HepG2 (cell line): ENCODE results near the gene TTYH1. TPM values are rescaled to one million over a fixed set of nuclear protein-coding genes. Genes with fewer than 3 reads are reported as not detected.

Experiments used
- ATAC-seq: fragments of 200-7000 bp; cut with Tn5 transposase; 3 replicates; pipeline ENCODE4 v1.9.1; 2020; ENCODE audit warnings: mild to moderate bottlenecking, moderate library complexity
- BruUV-seq: library from RNA; stranded (reverse); fragments of 400-500 nt; replicated peaks from 2 replicates; lab custom pipeline; 2021; lab: Mats Ljungman, UMichigan
- CTCF ChIA-PET: fragments of 300-600 bp; formaldehyde crosslinking; extraction: SDS; loops from one replicate; lab custom pipeline; 2021; ENCODE audit warnings: low total read pairs, inconsistent platforms, low intra/inter-chr PET ratio; lab: Yijun Ruan, JAX
- POLR2A ChIA-PET: fragments of 350-600 bp; sonication (Branson Sonifier 250); formaldehyde crosslinking; loops from one replicate; lab custom pipeline; 2020; ENCODE audit warnings: antibody characterized with exemption, inconsistent platforms; lab: Yijun Ruan, JAX
- DNase-seq: peaks from one replicate; pipeline ENCODE4 v3.0.0-alpha.2; 2015; ENCODE audit warnings: low spot score
- FAIRE-seq: peaks from 3 replicates; lab custom pipeline; 2011; peaks lifted over from hg19 to GRCh38; lab: Jason Lieb, UNC
- H2AFZ ChIP-seq: one replicate; pipeline ENCODE4 v1.6.1; 2011; ENCODE audit warnings: low read length, inconsistent platforms
- H3K27ac ChIP-seq: fragments of 300-600 bp; 3 replicates; pipeline ENCODE4 v1.8.0; 2011; ENCODE audit warnings: mixed run types, mild to moderate bottlenecking, mixed read lengths, low read length, inconsistent platforms; ENCODE audit not compliant: insufficient read depth; ENCODE audit errors: extremely low read length
- H3K27me3 ChIP-seq, 2 experiments: fragments of 200-600 bp in 1 of 2; 2 replicates in 1 of 2; 3 replicates in 1 of 2; pipeline versions ENCODE4 v1.6.0 to v1.8.0; 2011; ENCODE audit warnings: low read length in 2 of 2, mild to moderate bottlenecking in 2 of 2, moderate library complexity in 2 of 2, inconsistent platforms in 1 of 2; ENCODE audit not compliant: insufficient read depth in 2 of 2, control insufficient read depth in 1 of 2
- H3K36me3 ChIP-seq, 2 experiments: fragments of 200-600 bp in 1 of 2; replicated peaks in 1 of 2; 2 replicates in 1 of 2; 3 replicates in 1 of 2; pipeline versions ENCODE4 v1.5.1 to v1.8.0; 2011; ENCODE audit warnings: low read length in 2 of 2, inconsistent platforms in 1 of 2; ENCODE audit not compliant: insufficient read depth in 2 of 2, control insufficient read depth in 1 of 2
- H3K4me1 ChIP-seq: 2 replicates; pipeline ENCODE4 v1.5.1; 2012; ENCODE audit warnings: low read length, inconsistent platforms; ENCODE audit not compliant: insufficient read depth
- H3K4me2 ChIP-seq: 2 replicates; pipeline ENCODE4 v1.6.0; 2011; ENCODE audit warnings: low read depth, low read length, inconsistent platforms
- H3K4me3 ChIP-seq, 3 experiments: fragments of 200-600 bp in 1 of 3; sonication (generic), shearing (Covaris generic) in 1 of 3; replicated peaks in 1 of 3; 2 replicates each; pipeline ENCODE4 v1.5.1; 2011 to 2016; ENCODE audit warnings: low read length in 3 of 3, inconsistent platforms in 2 of 3, low read depth in 2 of 3, mild to moderate bottlenecking in 2 of 3, control low read depth in 1 of 3, mixed read lengths in 1 of 3; ENCODE audit not compliant: insufficient read depth in 1 of 3
- H3K79me2 ChIP-seq: one replicate; pipeline ENCODE4 v1.6.1; 2011; ENCODE audit warnings: low read length, inconsistent platforms; ENCODE audit not compliant: insufficient read depth
- H3K9ac ChIP-seq: 2 replicates; pipeline ENCODE4 v1.6.0; 2011; ENCODE audit warnings: mild to moderate bottlenecking, low read depth, low read length, inconsistent platforms; ENCODE audit not compliant: insufficient read depth
- H3K9me3 ChIP-seq: 2 replicates; pipeline ENCODE4 v1.5.1; 2012; ENCODE audit warnings: mild to moderate bottlenecking, low read length
- H4K20me1 ChIP-seq: 2 replicates; pipeline ENCODE4 v1.6.0; 2011; ENCODE audit warnings: inconsistent platforms, mild to moderate bottlenecking, low read length, moderate library complexity; ENCODE audit not compliant: insufficient read depth
- AKAP8 ChIP-seq: sonication (generic); formaldehyde crosslinking; IDR thresholded peaks from 2 replicates; pipeline ENCODE4 v1.5.1; 2020; ENCODE audit warnings: mild to moderate bottlenecking, missing genetic modification reagents
- HOXA7 ChIP-seq: sonication (generic); formaldehyde crosslinking; IDR thresholded peaks from 2 replicates; pipeline ENCODE4 v1.8.1; 2022; ENCODE audit warnings: mild to moderate bottlenecking, missing genetic modification reagents, moderate library complexity
- PATZ1 ChIP-seq: sonication (generic); formaldehyde crosslinking; IDR thresholded peaks from 2 replicates; pipeline ENCODE4 v1.4.0; 2020; ENCODE audit warnings: missing genetic modification reagents
- PHF21A ChIP-seq: sonication (generic); formaldehyde crosslinking; IDR thresholded peaks from 2 replicates; pipeline ENCODE4 v1.5.0; 2020; ENCODE audit warnings: mild to moderate bottlenecking, missing genetic modification reagents
- SOX13 ChIP-seq, 3 experiments: fragments of 450-650 bp in 1 of 3; sonication (generic) in 1 of 3; formaldehyde crosslinking in 1 of 3; IDR thresholded peaks in 2 of 3; conservative IDR thresholded peaks in 1 of 3; 2 replicates each; pipeline versions ENCODE4 v1.5.0 to v1.6.1; 2016 to 2020; ENCODE audit warnings: antibody characterized with exemption in 1 of 3, mild to moderate bottlenecking in 1 of 3, missing compliant biosample characterization in 1 of 3, missing genetic modification reagents in 1 of 3, moderate library complexity in 1 of 3
- ZBTB1 ChIP-seq: sonication (generic); formaldehyde crosslinking; IDR thresholded peaks from 2 replicates; pipeline ENCODE4 v1.4.0; 2020; ENCODE audit warnings: missing genetic modification reagents, borderline replicate concordance
- ZBTB37 ChIP-seq: sonication (generic); formaldehyde crosslinking; IDR thresholded peaks from 2 replicates; pipeline ENCODE4 v1.4.0; 2020; ENCODE audit warnings: mild to moderate bottlenecking, missing genetic modification reagents
- ZSCAN30 ChIP-seq: sonication (generic); formaldehyde crosslinking; IDR thresholded peaks from 2 replicates; pipeline ENCODE4 v1.5.0; 2020; ENCODE audit warnings: mild to moderate bottlenecking, missing genetic modification reagents
- WGBS: methylation state at CpG from one replicate; pipeline ENCODE4 v1.1.6; 2017; ENCODE audit warnings: low lambda C conversion rate; 5-methylcytosine and 5-hydroxymethylcytosine counted together
- in situ Hi-C: cut with HindIII; loops from 2 replicates; pipeline ENCODE4 v1.10.0; 2017; ENCODE audit warnings: low pct_unique_long_range_greater_than_20kb; ENCODE audit not compliant: extremely low pct_ligation_motif_present
- intact Hi-C: fragments of 100-400 bp; cut with micrococcal nuclease; formaldehyde crosslinking; loops from one replicate; pipeline ENCODE4 v1.10.0; 2022; ENCODE audit not compliant: unreplicated experiment
- polyA plus RNA-seq, 8 experiments: library from polyadenylated mRNA; depleted of rRNA in 3 of 8; stranded (reverse) in 7 of 8; unstranded in 1 of 8; fragments of >200 nt; fragmentation: Illumina TruSeq in 4 of 8; extraction: Trizol in 4 of 8; gene quantifications; 2 replicates each; pipeline versions ENCODE4 v1.2.1 to v1.2.3, GENCODE V29; 2011 to 2016; ENCODE audit warnings: low read depth in 4 of 8, missing spikeins in 1 of 8, mixed read lengths in 1 of 8; ENCODE audit not compliant: insufficient read depth in 1 of 8
- total RNA-seq, 5 experiments: library from RNA; depleted of rRNA; stranded (reverse); fragments of >200 nt; fragmentation: Illumina TruSeq; extraction: Trizol; gene quantifications; 2 replicates each; pipeline ENCODE4 v1.2.3, GENCODE V29; 2016; ENCODE audit warnings: low read depth in 1 of 5
- TF ChIP-seq, protein P1 (sequence below): sonication (generic); formaldehyde crosslinking; IDR thresholded peaks from 2 replicates; pipeline ENCODE4 v1.4.0; 2020; ENCODE audit warnings: mild to moderate bottlenecking, missing genetic modification reagents

TTYH1 gene
- total and polyA plus RNA-seq, 2 of the 13 experiments (the other 11 are each of a cell fraction or from before 2014, with no cell fraction given), result 6.9 to 19.9 TPM

DNA sequence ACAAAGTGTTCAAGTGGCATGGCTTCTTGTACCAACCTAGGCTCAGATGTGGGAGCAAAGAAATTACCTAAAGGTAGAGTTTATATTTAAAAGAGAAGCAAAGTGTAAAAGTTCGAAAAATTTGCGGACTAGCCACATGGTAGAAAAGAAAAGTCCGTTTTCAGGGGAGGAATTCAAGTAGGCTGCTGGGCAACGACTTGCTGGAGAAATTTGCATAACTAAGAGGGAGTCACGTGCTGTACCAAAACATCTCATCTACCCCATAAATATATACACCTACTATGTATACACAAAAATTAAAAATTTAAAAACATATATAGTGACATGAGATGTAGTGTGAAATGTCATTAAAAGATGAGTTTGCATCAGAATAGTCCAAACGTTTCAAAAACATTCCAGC, 48.5 kb upstream of the TTYH1 start:
- no peak overlapping the region for H3K9ac ChIP-seq
- DNase-seq, result no peak
- no peaks in the 10 kb centered on the region for H4K20me1 ChIP-seq
- H3K79me2 ChIP-seq, result no peaks in the 10 kb centered on the region
- WGBS, result 64% methylated on average over 6 of the region's 6 CpGs
- no peak overlapping the region for H3K27ac ChIP-seq
- H3K4me3 ChIP-seq, result no peak overlapping the region
- POLR2A ChIA-PET, result no interaction called here
- TF ChIP-seq HOXA7 (CRISPR knock-in tag), result no peak
- TF ChIP-seq PHF21A (CRISPR knock-in tag), result no peak
- no peak for TF ChIP-seq SOX13 (IDR thresholded peaks at IDR 0.05)
- no peak for TF ChIP-seq SOX13 (CRISPR knock-in tag; conservative IDR thresholded peaks at IDR 0.05 in 1 of 2, IDR thresholded peaks at IDR 0.05 in 1 of 2)
- no peak for TF ChIP-seq PATZ1 (CRISPR knock-in tag)
- no peak for TF ChIP-seq ZBTB1 (CRISPR knock-in tag)
- no peak for TF ChIP-seq ZBTB37 (CRISPR knock-in tag)
- TF ChIP-seq, protein P1, sequence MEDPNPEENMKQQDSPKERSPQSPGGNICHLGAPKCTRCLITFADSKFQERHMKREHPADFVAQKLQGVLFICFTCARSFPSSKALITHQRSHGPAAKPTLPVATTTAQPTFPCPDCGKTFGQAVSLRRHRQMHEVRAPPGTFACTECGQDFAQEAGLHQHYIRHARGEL (CRISPR knock-in tag), result no peak
- TF ChIP-seq ZSCAN30, result no peak
- TF ChIP-seq AKAP8 (CRISPR knock-in tag), result no peak
- TF ChIP-seq, all 625 proteins: peak for 0
- Histone ChIP-seq H2AFZ (no peak overlapping the region), H3K27me3 (no peaks in the 10 kb centered on the region; a peak in 1 of 5 replicates), H3K36me3 (no peaks in the 10 kb centered on the region), H3K4me1 (peaks cover 17% of the 10 kb centered on the region), H3K4me2 (no peak overlapping the region), H3K9me3 (no peaks in the 10 kb centered on the region)
- ATAC-seq, result no peak
- intact Hi-C loops (no loop called here), in situ Hi-C loops (no loop called here)
- CTCF ChIA-PET, result no interaction called here
- no peak for FAIRE-seq
- BruUV-seq, result no TSS peak
